Trophoblast cell (in vitro differentiated cells and primary cell): Measurements from ENCODE around the gene NOL6.

ENCODE experiments used
- DNase-seq, 2 donors: peaks; one replicate each; pipeline ENCODE4 v3.0.0-alpha.2; 2016
- H2AFZ ChIP-seq: 2 replicates; pipeline ENCODE4 v1.6.1; 2013; ENCODE audit warnings: low read length, moderate library complexity, mild to moderate bottlenecking; ENCODE audit not compliant: insufficient read depth, poor library complexity
- H2AK5ac ChIP-seq: 2 replicates; pipeline ENCODE4 v1.6.1; 2013; ENCODE audit warnings: mild to moderate bottlenecking, low read length
- H2BK120ac ChIP-seq: 2 replicates; pipeline ENCODE4 v1.6.1; 2013; ENCODE audit warnings: low read length, mild to moderate bottlenecking, moderate library complexity; ENCODE audit not compliant: insufficient read depth, poor library complexity
- H2BK12ac ChIP-seq: 2 replicates; pipeline ENCODE4 v1.6.1; 2013; ENCODE audit warnings: mild to moderate bottlenecking, low read length, moderate library complexity
- H2BK5ac ChIP-seq: 2 replicates; pipeline ENCODE4 v1.6.1; 2013; ENCODE audit warnings: low read length, low read depth, moderate library complexity, mild to moderate bottlenecking; ENCODE audit not compliant: poor library complexity
- H3K14ac ChIP-seq: 2 replicates; pipeline ENCODE4 v1.6.1; 2013; ENCODE audit warnings: mild to moderate bottlenecking, low read length
- H3K18ac ChIP-seq: 2 replicates; pipeline ENCODE4 v1.6.1; 2013; ENCODE audit warnings: mild to moderate bottlenecking, low read length
- H3K23ac ChIP-seq: 2 replicates; pipeline ENCODE4 v1.6.1; 2013; ENCODE audit warnings: low read length
- H3K27ac ChIP-seq: 2 replicates; pipeline ENCODE4 v1.5.1; 2013; ENCODE audit warnings: low read depth, mild to moderate bottlenecking, inconsistent platforms, low read length, moderate library complexity
- H3K27me3 ChIP-seq: 2 replicates; pipeline ENCODE4 v1.6.1; 2013; ENCODE audit warnings: inconsistent platforms, mild to moderate bottlenecking, low read length, moderate library complexity; ENCODE audit not compliant: insufficient read depth
- H3K36me3 ChIP-seq, 2 experiments: 1 replicate in 1 of 2; 2 replicates in 1 of 2; pipeline ENCODE4 v1.6.1; 2013; ENCODE audit warnings: low read length in 2 of 2, mild to moderate bottlenecking in 2 of 2, moderate library complexity in 1 of 2; ENCODE audit not compliant: insufficient read depth in 2 of 2, control insufficient read depth in 1 of 2
- H3K4ac ChIP-seq: 2 replicates; pipeline ENCODE4 v1.6.1; 2013; ENCODE audit warnings: low read depth, mild to moderate bottlenecking, low read length, moderate library complexity
- H3K4me1 ChIP-seq, 2 experiments: 1 replicate in 1 of 2; 2 replicates in 1 of 2; pipeline ENCODE4 v1.6.1; 2013; ENCODE audit warnings: low read length in 2 of 2, mild to moderate bottlenecking in 2 of 2, moderate library complexity in 1 of 2; ENCODE audit not compliant: insufficient read depth in 2 of 2, control insufficient read depth in 1 of 2
- H3K4me2 ChIP-seq: 2 replicates; pipeline ENCODE4 v1.6.1; 2013; ENCODE audit warnings: inconsistent platforms, mild to moderate bottlenecking, low read length, moderate library complexity
- H3K4me3 ChIP-seq: 2 replicates; pipeline ENCODE4 v1.5.1; 2013; ENCODE audit warnings: mild to moderate bottlenecking, low read depth, low read length, inconsistent platforms
- H3K79me1 ChIP-seq: one replicate; pipeline ENCODE4 v1.6.1; 2013; ENCODE audit warnings: low read length
- H3K79me2 ChIP-seq: 2 replicates; pipeline ENCODE4 v1.6.1; 2013; ENCODE audit warnings: low read length, mild to moderate bottlenecking; ENCODE audit not compliant: control insufficient read depth, insufficient read depth, poor library complexity
- H3K9ac ChIP-seq: 2 replicates; pipeline ENCODE4 v1.6.1; 2013; ENCODE audit warnings: mild to moderate bottlenecking, low read length
- H3K9me3 ChIP-seq: 2 replicates; pipeline ENCODE4 v1.6.1; 2013; ENCODE audit warnings: low read depth, mild to moderate bottlenecking, control low read depth, inconsistent platforms, low read length; ENCODE audit not compliant: insufficient read depth
- H4K12ac ChIP-seq: 2 replicates; pipeline ENCODE4 v1.6.1; 2013; ENCODE audit warnings: low read depth, mild to moderate bottlenecking, low read length, moderate library complexity
- H4K8ac ChIP-seq: 2 replicates; pipeline ENCODE4 v1.6.1; 2013; ENCODE audit warnings: low read depth, mild to moderate bottlenecking, low read length, moderate library complexity
- H4K91ac ChIP-seq: one replicate; pipeline ENCODE4 v1.6.1; 2013; ENCODE audit warnings: low read depth, mild to moderate bottlenecking, low read length, moderate library complexity
- WGBS: extraction: QIAGEN DNeasy Blood & Tissue Kit; methylation state at CpG from one replicate; pipeline ENCODE4 v1.1.7; 2013; ENCODE audit warnings: missing lambda C conversion rate; ENCODE audit not compliant: insufficient read length, insufficient coverage; ENCODE audit errors: extremely low coverage; 5-methylcytosine and 5-hydroxymethylcytosine counted together

The NOL6 gene

GRCh38 chr9:33446240-33446945 lies 27.3 kb downstream of the NOL6 start:
- Histone ChIP-seq H3K23ac (no peak overlapping the region), H3K27ac (no peak overlapping the region), H4K91ac (no peak overlapping the region), H3K79me2 (no peaks in the 10 kb centered on the region), H3K4me2 (peak overlapping the region; percentile 69), H2BK5ac (no peak overlapping the region), H2BK120ac (no peak overlapping the region), H3K27me3 (peaks cover 4% of the 10 kb centered on the region), H3K14ac (no peak overlapping the region), H2AK5ac (no peak overlapping the region), H3K79me1 (no peaks in the 10 kb centered on the region), H3K4ac (no peak overlapping the region), H4K12ac (no peak overlapping the region), H3K18ac (no peak overlapping the region), H3K36me3 (no peaks in the 10 kb centered on the region), H2BK12ac (no peak overlapping the region), H4K8ac (no peak overlapping the region), H3K4me1 (peaks cover 14 to 20% of the 10 kb centered on the region in 2 experiments), H2AFZ (no peak overlapping the region), H3K4me3 (no peak overlapping the region), H3K9ac (no peak overlapping the region), H3K9me3 (no peaks in the 10 kb centered on the region)
- no peak for DNase-seq
- WGBS: no CpG with 5 or more reads among the region's 12 CpGs

- WGBS: no CpG with 5 or more reads among the region's 11 CpGs
Observed at GRCh38 chr9:33445389-33446239, 28.1 kb downstream of the NOL6 start.

GRCh38 chr9:33443464-33444154 lies 30.1 kb downstream of the NOL6 start:
- no peak overlapping the region for H3K18ac ChIP-seq
- no peak overlapping the region for H2BK120ac ChIP-seq
- H3K36me3 ChIP-seq: no peaks in the 10 kb centered on the region
- H2BK5ac ChIP-seq: no peak overlapping the region
- H3K23ac ChIP-seq: no peak overlapping the region
- no peaks in the 10 kb centered on the region for H3K9me3 ChIP-seq
- no peaks in the 10 kb centered on the region for H3K79me2 ChIP-seq
- no peak overlapping the region for H3K4ac ChIP-seq
- H4K91ac ChIP-seq: no peak overlapping the region
- H4K8ac ChIP-seq: no peak overlapping the region
- no peak overlapping the region for H3K9ac ChIP-seq
- H3K79me1 ChIP-seq: no peaks in the 10 kb centered on the region
- no peak overlapping the region for H2BK12ac ChIP-seq
- H3K4me1 ChIP-seq: peaks cover 14 to 20% of the 10 kb centered on the region in 2 experiments
- no peak overlapping the region for H2AK5ac ChIP-seq
- no peak overlapping the region for H3K4me3 ChIP-seq
- no peak overlapping the region for H3K27ac ChIP-seq
- no peak for DNase-seq
- no peak overlapping the region for H3K14ac ChIP-seq
- H3K4me2 ChIP-seq: no peak overlapping the region
- no peak overlapping the region for H4K12ac ChIP-seq
- WGBS: no CpG with 5 or more reads among the region's 10 CpGs
- H2AFZ ChIP-seq: no peak overlapping the region
- peaks cover 4% of the 10 kb centered on the region for H3K27me3 ChIP-seq

More at GRCh38 chr9:33445389-33446239, 28.1 kb downstream of the NOL6 start:
- Histone ChIP-seq H3K79me2 (no peaks in the 10 kb centered on the region), H2BK120ac (no peak overlapping the region), H3K9me3 (no peaks in the 10 kb centered on the region), H3K23ac (no peak overlapping the region), H2BK5ac (no peak overlapping the region), H4K91ac (no peak overlapping the region), H2BK12ac (no peak overlapping the region), H3K18ac (no peak overlapping the region), H2AFZ (no peak overlapping the region), H3K4me1 (peaks cover 14 to 20% of the 10 kb centered on the region in 2 experiments), H3K27me3 (peaks cover 4% of the 10 kb centered on the region), H3K4ac (no peak overlapping the region), H3K36me3 (no peaks in the 10 kb centered on the region), H3K9ac (no peak overlapping the region), H4K12ac (no peak overlapping the region), H3K27ac (no peak overlapping the region), H2AK5ac (no peak overlapping the region), H3K4me2 (no peak overlapping the region), H3K14ac (no peak overlapping the region), H3K4me3 (no peak overlapping the region), H4K8ac (no peak overlapping the region), H3K79me1 (no peaks in the 10 kb centered on the region)
- no peak for DNase-seq

- no peak overlapping the region for H3K18ac ChIP-seq
- no peaks in the 10 kb centered on the region for H3K79me2 ChIP-seq
- H3K23ac ChIP-seq: no peak overlapping the region
- H3K27me3 ChIP-seq: peaks cover 3% of the 10 kb centered on the region
- H3K27ac ChIP-seq: no peak overlapping the region
- no peak overlapping the region for H3K14ac ChIP-seq
- H3K4ac ChIP-seq: no peak overlapping the region
- no peak overlapping the region for H2AFZ ChIP-seq
- H3K9me3 ChIP-seq: no peaks in the 10 kb centered on the region
- H4K91ac ChIP-seq: no peak overlapping the region
- no peak overlapping the region for H2AK5ac ChIP-seq
- no CpG with 5 or more reads among the region's 9 CpGs for WGBS
- no peak overlapping the region for H4K12ac ChIP-seq
- no peak overlapping the region for H2BK12ac ChIP-seq
- DNase-seq: peak; percentile 55 to 66
- no peaks in the 10 kb centered on the region for H3K36me3 ChIP-seq
- H2BK120ac ChIP-seq: no peak overlapping the region
- no peaks in the 10 kb centered on the region for H3K79me1 ChIP-seq
- no peak overlapping the region for H4K8ac ChIP-seq
- H3K9ac ChIP-seq: no peak overlapping the region
- H3K4me1 ChIP-seq: peaks cover 14 to 20% of the 10 kb centered on the region in 2 experiments
- H2BK5ac ChIP-seq: no peak overlapping the region
- H3K4me3 ChIP-seq: no peak overlapping the region
- no peak overlapping the region for H3K4me2 ChIP-seq
Observed at GRCh38 chr9:33443047-33443446, 30.7 kb downstream of the NOL6 start.
